Nephron progenitor cell (in vitro differentiated cells): ENCODE measurements around the gene MED7.

Source experiments
- DNase-seq: peaks from one replicate; pipeline ENCODE4 v3.0.0; 2021
- H3K27ac Mint-ChIP-seq: 2 replicates; pipeline ENCODE4 v1.8.0; 2021; ENCODE audit warnings: mild to moderate bottlenecking, moderate library complexity, mixed read lengths
- H3K27me3 Mint-ChIP-seq: 2 replicates; pipeline ENCODE4 v1.8.0; 2021; ENCODE audit warnings: mild to moderate bottlenecking, low read depth, mixed read lengths; ENCODE audit not compliant: poor library complexity
- H3K36me3 Mint-ChIP-seq: 2 replicates; pipeline ENCODE4 v1.8.0; 2021; ENCODE audit warnings: low read depth, mixed read lengths
- H3K4me1 Mint-ChIP-seq: 2 replicates; pipeline ENCODE4 v1.8.0; 2021; ENCODE audit warnings: mixed read lengths
- H3K4me3 Mint-ChIP-seq: 2 replicates; pipeline ENCODE4 v1.8.0; 2021; ENCODE audit warnings: mild to moderate bottlenecking, moderate library complexity, mixed read lengths
- H3K9me3 Mint-ChIP-seq: 2 replicates; pipeline ENCODE4 v1.8.0; 2021; ENCODE audit warnings: mild to moderate bottlenecking, moderate library complexity, mixed read lengths
- CTCF ChIP-seq: fragments of 200-600 bp; sonication (generic); IDR thresholded peaks from 2 replicates; pipeline ENCODE4 v1.5.0; 2021; ENCODE audit warnings: antibody characterized with exemption

The MED7 gene

DNA sequence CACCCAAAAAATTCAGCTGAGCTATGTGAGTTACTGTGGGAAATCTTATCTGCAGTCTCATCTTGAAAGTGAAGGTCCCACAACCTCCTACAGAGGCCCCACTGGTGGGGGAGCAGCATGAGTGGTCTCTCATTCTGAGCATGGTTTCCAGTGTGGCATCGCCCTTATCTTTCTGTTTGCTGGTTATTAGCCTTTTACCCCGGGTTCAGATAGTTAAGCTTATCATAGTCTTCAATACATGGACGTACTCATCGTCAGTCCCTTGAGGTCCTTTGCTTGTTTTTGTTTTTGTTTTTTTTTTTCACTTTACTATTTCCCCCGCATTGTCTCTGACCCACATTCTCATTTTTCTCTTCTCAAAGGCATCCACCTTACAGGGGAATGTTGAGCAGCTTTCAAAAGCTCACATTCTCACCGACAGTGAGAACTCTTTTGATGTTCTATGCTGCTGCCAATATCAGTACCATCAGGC, 26.1 kb downstream of the MED7 start:
- Mint-ChIP-seq H3K4me1 (no peaks in the 10 kb centered on the region), H3K4me3 (no peak overlapping the region), H3K9me3 (peaks cover 9% of the 10 kb centered on the region), H3K36me3 (no peaks in the 10 kb centered on the region), H3K27ac (no peak overlapping the region), H3K27me3 (peaks cover 6% of the 10 kb centered on the region)
- DNase-seq: no peak
- TF ChIP-seq CTCF: no peak

GRCh38 chr5:157115502-157115901, 27.2 kb downstream of the MED7 start:
- no peak for DNase-seq
- H3K4me3 Mint-ChIP-seq: no peak overlapping the region
- H3K27ac Mint-ChIP-seq: no peak overlapping the region
- H3K36me3 Mint-ChIP-seq: no peaks in the 10 kb centered on the region
- no peaks in the 10 kb centered on the region for H3K4me1 Mint-ChIP-seq
- H3K9me3 Mint-ChIP-seq: no peaks in the 10 kb centered on the region
- peaks cover 6% of the 10 kb centered on the region for H3K27me3 Mint-ChIP-seq
- TF ChIP-seq CTCF: no peak

DNA sequence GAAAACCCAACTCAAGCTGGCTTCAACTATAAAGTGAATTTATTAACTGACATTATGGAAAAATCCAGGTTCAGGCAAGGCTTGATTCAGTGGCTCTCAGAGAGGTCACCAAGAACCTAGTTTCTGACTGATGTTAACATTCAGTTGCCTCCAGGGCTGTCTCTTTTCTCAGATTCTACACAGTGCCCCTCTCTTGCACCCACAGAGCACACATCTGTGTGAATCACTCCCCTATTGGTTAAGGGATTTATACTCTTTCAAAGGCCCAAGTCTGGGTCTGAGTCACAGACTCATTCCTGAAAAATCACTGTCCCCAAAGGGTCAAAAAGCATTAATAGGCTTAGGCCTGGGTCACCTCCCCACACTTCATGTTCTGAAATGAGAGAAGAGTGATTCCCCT, 27.7 kb downstream of the MED7 start:
- no peaks in the 10 kb centered on the region for H3K4me1 Mint-ChIP-seq
- H3K27me3 Mint-ChIP-seq: peaks cover 6% of the 10 kb centered on the region
- no peak overlapping the region for H3K4me3 Mint-ChIP-seq

GRCh38 chr5:157113002-157113401, 29.7 kb downstream of the MED7 start:
- no peak for TF ChIP-seq CTCF
- Mint-ChIP-seq H3K9me3 (no peaks in the 10 kb centered on the region), H3K36me3 (no peaks in the 10 kb centered on the region), H3K27ac (no peak overlapping the region), H3K4me3 (no peak overlapping the region), H3K4me1 (no peaks in the 10 kb centered on the region), H3K27me3 (peaks cover 6% of the 10 kb centered on the region)
- no peak for DNase-seq

More for the DNA sequence above, 27.7 kb downstream of the MED7 start:
- Mint-ChIP-seq H3K9me3 (no peaks in the 10 kb centered on the region), H3K36me3 (no peaks in the 10 kb centered on the region), H3K27ac (no peak overlapping the region)
- no peak for TF ChIP-seq CTCF
- no peak for DNase-seq

DNA sequence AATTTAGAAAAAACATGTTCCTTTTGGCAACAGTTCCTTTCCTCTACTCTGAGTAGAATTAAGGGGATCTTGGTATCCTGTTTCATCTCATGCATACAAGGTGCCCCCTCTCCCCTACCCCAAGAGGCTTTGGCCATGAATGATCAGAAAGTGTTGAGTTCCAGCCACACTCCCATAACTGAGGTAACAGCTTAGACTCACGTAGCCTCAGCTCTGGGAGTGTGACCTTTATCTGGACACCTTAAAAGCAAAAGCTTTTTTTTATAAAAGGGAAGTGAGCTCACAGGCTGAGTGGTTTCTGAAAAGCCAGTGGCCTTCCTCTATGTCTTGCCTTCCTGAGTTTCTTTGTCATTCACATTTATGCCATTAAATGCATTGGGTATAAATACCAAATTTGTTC, 32.9 kb downstream of the MED7 start:
- Mint-ChIP-seq H3K36me3 (no peaks in the 10 kb centered on the region), H3K27ac (no peak overlapping the region), H3K27me3 (peaks cover 3% of the 10 kb centered on the region), H3K4me1 (peaks cover 4% of the 10 kb centered on the region), H3K9me3 (no peaks in the 10 kb centered on the region), H3K4me3 (no peak overlapping the region)
- no peak for TF ChIP-seq CTCF
- DNase-seq: no peak

GRCh38 chr5:157108976-157109375, 33.7 kb downstream of the MED7 start, which contains the start of gene HAVCR2:
HAVCR2 (minus strand) TSS chr5:157109044; CDS start chr5:157108983, 61 bp downstream.
- H3K27ac Mint-ChIP-seq: no peak within 1 kb of the TSS
- peaks cover 4% of the 10 kb centered on the region for H3K4me1 Mint-ChIP-seq
- no peak within 1 kb of the TSS for H3K4me3 Mint-ChIP-seq
- H3K36me3 Mint-ChIP-seq: no peaks in the 10 kb centered on the region
- no peaks in the 10 kb centered on the region for H3K9me3 Mint-ChIP-seq
- H3K27me3 Mint-ChIP-seq: peaks cover 3% of the 10 kb centered on the region
- no peak for TF ChIP-seq CTCF
- no peak for DNase-seq
